OCI-LY3 (cell line): ENCODE results near the gene UBE2D4.
"Not testable (repeated sequence)": the region's sequence is repeated elsewhere in the genome, so short reads cannot be mapped to it uniquely, and the experiment has no call there.

Experiments used
- CTCF ChIP-seq: fragments of 200-600, 300-600 bp; sonication (generic); IDR thresholded peaks from 2 replicates; pipeline ENCODE4 v1.5.1; 2014; ENCODE audit warnings: antibody characterized with exemption, low read length, low read depth
- EZH2phosphoT487 ChIP-seq: fragments of 200-600 bp; shearing (Covaris generic); IDR thresholded peaks from 2 replicates; pipeline ENCODE4 v1.6.1; 2018; ENCODE audit warnings: antibody characterized with exemption, mixed run types, low read depth

GRCh38 chr7:43983736-43984135 lies 57.5 kb downstream of the UBE2D4 start:
- TF ChIP-seq CTCF, EZH2phosphoT487: not testable (repeated sequence)
